Nucleus accumbens (tissue), 56 donors: ENCODE data around the gene XRCC4.
"Not testable (repeated sequence)": the region's sequence is repeated elsewhere in the genome, so short reads cannot be mapped to it uniquely, and the experiment has no call there.

Source experiments
- DNase-seq, 56 donors: peaks; one replicate each; lab custom pipeline; 2025; lab: John Stamatoyannopoulos, UW

XRCC4 gene

DNA sequence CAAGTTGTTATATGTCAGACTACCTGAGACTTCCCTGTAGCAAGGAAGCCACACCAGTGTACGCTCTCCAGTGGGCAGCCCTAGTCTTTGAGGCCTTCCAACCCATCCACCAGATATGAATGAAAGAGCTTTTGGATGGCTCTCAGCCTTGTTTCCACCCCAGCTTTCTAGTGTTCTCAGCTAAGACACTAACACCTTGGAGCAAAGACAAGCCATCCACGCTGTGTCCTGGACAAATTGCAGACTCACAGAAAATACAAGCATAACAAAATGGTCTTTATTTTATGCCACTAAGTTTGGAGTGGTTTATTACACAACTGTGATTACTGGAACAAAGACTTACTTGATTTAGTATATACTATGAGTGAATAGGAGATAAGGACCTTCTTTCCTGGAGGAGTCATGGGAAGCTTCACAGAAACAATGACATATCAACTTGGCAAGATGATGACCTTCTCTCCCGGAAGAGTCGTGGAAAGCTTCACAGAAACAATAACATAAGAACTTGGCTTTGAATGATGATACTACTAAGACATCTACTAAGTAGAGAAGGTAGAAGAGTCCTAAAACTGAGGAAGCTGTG lies 260.2 kb downstream of the XRCC4 start:
- no peak for DNase-seq

DNA sequence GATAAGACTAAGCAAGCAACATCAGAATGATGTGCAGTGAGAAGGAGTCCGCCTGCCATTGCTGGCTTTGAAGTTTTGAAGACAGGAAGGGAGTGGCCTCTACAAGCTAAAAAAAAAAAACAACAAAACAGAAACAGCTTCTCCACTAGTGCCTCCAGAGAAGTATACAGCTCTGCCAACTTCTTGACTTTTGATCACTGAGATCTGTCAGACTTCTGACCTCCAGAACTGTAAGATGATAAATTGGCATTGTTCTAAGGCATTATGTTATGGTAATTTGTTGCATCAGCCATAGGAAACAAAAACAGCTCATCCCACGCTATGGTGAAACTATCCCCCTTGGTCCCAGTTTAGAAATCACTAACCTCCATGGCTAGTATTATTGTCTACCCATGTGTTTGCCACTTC lies 263.2 kb downstream of the XRCC4 start:
- no peak for DNase-seq

DNA sequence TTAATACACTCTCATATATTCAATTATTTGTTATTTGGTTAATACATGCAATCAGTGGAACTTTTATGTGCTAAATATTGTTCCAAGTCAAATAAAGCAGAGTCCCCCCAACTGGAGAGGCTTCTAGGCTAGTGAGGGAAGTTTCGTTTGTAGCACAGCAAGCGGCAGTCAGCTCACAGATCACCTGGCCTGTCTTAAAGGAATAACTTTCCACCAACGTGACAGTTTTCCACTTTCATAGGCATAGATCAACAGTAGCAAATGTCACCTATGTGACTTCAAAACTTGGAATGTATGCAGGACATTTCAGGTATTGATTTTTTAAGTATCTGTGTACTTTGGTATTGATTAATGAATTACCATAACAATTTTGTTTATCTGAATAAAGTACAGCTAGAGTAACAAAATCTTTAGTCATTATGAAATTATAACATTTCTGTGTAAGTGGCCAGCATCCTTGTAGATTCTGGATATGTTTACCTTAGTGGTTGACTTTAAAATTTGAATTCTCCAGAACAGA lies 264.5 kb downstream of the XRCC4 start:
- no peak for DNase-seq

DNA sequence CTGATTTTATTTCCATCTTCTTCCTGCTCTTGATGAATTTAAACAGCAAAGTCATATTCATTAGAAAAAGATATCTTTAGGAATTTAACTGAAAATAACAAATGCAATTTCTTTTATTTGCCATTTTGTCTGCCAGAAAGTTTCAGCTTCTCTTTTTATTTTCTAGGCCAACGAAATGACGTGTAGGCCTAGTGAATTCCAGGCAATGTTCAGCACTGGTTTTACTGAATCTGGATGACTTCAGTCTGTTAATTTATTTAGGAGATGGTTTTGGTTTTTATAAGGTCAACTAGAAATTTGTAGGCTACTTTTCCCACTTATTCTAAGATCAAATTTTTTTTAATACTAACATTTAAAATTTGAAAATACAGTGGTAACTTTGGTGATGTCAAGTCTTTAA lies 265.1 kb downstream of the XRCC4 start:
- no peak for DNase-seq

DNA sequence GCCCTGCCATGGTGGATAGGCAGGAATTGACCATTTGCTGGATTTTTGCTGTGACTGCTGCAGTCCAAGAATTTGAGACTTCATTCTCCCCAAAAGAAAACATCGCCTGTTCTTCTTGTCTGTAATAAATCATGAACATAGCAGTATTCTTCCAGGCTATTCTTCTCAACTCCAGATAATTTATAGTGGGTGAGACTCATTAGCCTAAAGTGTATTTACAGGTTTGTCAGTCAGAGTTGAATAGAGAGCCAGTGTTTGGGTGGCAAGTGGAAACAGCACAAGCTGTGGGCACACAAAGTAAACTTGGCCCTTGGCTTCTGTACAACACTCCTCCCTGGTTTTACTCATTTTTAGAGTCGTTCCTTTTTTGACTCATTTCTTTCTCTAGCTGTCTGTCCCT lies 266.0 kb downstream of the XRCC4 start:
- no peak for DNase-seq

DNA sequence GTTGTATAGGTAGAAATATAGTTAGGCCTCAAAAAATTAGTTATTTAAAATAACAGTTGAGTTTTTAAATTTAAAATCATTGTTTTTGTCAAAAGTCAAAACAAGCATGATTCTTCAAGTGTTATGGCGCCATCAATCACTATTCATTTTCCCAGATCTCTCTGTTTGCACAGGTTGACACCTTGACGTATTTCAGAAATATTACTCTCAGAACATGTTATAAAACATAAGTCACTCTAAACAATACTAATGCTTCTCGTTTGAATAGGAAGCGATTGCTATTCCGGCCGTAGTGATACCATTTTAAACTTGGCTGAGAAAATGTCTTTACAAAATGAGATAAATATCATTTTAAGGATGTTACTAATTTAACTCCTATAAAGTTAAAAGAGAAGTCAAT lies 268.1 kb downstream of the XRCC4 start:
- DNase-seq = no peak

DNA sequence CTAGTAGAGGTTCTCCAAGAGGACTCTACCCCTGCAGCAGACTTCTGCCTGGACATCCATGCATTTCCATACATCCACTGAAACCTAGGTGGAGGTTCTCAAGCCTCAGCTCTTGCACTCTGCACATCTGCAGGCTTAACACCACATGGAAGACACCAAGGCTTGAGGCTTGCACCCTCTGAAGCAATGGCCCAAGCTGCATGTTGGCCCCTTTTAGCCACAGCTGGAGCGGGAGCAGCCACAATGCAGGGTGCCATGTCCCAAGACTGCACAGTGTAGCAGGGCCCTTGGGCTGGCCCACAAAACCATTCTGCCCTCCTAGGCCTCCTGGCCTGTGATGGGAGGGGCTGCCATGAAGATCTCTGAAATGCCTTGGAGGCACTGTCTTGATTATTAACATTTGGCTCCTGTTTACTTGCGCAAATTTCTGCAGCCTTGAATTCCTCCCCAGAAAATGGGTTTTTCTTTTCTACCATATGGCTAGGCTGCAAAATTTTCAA lies 271.0 kb downstream of the XRCC4 start:
- no peak for DNase-seq

DNA sequence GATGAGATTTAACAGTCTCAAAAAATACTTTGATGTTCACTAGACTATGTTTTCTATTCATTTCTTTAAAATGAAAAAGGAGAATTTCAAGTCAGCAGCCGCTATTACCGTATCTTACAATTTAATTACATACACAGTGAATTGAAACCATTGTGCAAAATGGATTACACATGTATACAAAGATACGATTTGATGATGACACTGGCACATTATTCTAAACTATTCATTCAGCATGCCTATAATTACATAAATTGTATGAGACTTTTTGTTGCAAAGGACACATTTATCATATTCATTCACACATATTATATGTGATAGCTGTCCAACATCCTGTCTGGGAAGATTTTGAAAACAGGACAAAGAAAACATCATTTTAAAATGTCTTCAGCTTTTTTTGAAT lies 275.9 kb downstream of the XRCC4 start:
- DNase-seq = no peak

DNA sequence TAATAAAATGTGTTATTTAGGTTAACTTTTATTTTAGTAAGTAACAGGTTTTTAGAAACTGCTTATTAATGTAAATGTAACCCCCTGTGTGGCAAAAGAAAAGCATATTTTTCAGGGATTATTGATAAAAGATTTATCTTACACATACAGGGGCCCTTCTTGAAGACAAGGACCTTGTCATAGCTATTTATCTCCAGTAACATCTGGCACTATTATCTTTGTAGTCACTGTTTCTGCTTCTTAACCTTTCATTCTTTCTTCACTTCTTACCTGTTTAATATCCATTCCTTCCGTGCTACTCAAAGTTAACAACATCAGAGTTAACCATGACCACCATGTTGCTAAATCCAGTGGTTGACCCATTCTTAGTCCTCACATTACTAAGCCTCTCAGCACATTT lies 276.4 kb downstream of the XRCC4 start:
- no peak for DNase-seq

DNA sequence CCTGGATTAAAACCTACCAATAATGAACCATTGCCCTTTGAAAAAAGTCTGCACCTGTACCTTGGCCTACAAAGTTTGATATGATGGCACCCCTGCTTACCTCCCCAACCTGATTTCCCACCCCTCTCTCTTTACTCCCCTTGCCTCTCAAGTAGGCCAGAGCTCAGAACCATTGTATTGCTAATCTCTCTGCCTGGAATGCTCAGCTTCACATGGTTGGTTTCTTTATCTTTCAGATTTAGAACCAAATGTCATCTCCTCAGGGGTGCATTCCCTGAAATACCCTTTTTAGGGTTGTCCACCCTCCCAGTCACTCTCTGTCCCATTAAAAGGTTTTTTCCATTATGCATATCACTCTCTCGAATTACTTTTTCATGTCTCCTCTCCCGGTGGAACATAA lies 277.6 kb downstream of the XRCC4 start:
- DNase-seq = no peak

DNA sequence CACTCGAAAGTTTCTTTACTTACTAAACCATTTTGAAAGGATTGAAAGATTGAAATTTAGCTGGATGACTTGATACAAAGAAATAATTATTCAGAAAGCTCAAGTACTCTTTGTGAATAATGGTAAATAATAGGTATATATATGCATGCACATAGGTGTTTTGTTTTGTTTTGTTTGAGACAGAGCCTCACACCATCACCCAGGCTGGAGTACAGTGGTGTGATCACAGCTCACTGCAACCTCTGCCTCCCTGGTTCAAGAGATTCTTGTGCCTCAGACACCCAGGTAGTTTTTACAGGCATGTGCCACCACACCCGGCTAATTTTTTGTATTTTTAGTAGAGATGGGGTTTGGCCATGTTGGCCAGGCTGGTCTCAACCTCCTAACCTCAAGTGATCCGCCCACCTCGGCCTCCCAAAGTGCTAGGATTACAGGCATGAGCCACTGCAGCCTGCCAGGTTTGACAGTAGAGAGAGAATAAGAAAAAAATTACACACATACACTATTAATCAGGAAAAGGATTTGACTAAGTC lies 278.2 kb downstream of the XRCC4 start:
- not testable (repeated sequence) for DNase-seq

DNA sequence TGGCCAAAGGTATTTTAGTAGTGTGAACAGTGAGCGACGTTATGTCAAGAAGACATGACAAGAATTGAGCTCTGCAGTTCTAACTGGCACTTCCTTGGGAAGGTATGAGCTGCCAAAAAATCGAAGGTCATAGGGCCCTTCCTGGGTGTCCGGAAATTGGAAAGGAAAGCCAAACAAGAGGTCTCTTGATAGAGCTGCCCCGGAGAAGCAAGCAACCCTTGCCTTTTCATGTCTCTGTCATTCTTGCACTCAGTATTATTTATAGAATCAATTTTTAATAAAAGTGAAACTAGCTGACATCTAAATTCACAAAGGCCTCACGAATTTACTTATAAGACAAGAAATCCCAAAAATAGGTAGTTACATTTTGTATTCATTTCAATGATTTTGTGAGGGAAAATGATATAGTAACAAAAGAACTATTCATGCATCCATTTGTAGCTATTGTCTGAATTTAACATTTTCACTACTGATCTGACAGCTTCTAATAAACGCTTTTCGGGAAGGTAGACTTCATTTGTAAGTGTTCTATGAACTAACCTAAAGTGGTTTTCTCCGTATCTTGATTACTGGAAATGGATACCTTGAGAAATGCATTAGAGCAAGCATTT lies 280.4 kb downstream of the XRCC4 start:
- DNase-seq = no peak

DNA sequence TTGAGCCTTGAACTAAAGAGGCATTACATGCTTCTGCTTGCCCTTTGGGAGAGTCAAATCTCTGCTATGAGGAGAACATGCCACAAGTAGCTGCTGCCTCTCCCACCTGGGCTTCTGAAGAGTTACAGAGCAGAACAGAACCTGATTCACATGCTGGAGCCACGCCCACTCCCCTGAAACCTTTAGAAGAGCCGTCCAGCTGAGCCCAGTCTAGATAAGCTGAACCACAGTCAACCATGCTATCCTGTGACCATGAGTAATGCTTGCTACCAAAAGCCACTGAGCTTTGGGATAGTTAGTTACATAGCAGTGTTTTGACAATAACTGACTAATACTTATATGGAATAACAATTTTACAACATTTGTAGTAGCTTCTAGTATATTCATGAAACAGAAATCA lies 283.2 kb downstream of the XRCC4 start:
- DNase-seq = no peak

DNA sequence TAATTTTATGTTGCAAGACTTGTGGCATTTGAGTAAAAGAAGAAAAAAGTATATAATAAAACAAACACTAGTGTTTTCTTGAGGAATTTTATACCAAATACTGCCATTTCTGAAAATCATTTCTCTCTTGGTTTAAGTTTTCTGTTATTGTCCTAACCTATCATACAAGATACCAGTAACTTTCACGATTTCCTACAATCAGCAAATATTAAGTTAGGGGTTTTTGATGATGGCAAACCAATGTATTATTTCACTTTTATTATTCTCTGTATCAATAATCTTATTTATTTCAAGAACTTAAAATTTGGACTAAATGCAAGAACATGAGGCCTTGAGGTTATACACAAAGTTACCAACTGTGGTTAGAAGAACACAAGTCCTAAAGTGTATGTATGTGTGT lies 285.2 kb downstream of the XRCC4 start:
- no peak for DNase-seq

DNA sequence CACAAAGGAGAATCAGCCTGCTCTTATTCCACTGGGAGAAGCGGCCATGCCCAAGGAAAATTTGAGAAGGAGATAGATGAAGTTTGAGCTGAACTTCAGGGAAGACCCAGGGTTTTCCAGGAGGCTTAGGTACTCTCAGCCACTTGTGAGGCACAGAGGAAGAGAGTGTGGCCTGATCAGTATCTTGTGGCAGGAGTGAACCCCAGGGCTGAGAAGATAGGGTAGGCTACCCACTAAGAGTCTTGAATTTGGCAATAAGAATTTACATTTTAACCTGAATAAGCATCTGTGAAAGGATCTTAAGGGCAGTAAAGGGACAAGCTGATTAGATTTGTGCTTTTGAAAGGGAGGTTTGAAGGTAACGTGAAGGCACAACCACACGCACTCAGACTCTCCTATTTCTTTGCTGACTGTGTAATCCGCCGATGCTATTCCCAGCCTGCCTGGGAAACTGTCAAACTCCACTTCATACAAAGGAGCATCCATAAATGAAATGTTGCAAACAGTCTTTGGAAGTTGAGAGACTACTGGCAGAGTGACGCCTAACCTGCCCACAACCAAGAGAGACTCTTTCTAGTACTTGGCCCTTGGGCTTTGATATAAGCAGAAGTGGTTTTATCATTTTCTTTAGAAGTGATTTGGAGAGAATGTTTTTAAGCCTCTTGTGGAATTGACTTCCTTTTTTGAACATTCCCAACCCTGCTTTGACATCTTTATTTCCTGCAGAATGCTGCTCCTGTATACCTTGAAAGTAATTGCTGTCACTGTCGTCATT lies 286.0 kb downstream of the XRCC4 start:
- no peak for DNase-seq

DNA sequence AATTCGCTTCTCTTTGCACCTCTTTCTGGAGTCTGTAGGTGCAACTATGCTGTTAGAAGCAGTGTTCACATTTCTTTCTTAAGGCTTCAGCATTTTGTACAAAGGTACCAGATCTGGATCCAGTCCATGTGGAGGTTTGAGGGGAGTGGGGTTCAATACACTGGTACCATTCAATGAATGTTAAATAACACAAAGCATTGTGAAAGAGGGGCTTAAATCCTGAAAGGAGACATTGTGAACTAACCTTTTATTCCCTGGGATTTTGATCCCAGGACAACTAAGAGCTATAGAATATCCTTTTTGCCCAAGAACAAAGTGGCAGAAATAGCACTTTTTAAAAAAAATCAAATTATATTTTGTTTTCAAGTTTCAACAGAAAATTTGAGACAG lies 286.5 kb downstream of the XRCC4 start:
- no peak for DNase-seq

DNA sequence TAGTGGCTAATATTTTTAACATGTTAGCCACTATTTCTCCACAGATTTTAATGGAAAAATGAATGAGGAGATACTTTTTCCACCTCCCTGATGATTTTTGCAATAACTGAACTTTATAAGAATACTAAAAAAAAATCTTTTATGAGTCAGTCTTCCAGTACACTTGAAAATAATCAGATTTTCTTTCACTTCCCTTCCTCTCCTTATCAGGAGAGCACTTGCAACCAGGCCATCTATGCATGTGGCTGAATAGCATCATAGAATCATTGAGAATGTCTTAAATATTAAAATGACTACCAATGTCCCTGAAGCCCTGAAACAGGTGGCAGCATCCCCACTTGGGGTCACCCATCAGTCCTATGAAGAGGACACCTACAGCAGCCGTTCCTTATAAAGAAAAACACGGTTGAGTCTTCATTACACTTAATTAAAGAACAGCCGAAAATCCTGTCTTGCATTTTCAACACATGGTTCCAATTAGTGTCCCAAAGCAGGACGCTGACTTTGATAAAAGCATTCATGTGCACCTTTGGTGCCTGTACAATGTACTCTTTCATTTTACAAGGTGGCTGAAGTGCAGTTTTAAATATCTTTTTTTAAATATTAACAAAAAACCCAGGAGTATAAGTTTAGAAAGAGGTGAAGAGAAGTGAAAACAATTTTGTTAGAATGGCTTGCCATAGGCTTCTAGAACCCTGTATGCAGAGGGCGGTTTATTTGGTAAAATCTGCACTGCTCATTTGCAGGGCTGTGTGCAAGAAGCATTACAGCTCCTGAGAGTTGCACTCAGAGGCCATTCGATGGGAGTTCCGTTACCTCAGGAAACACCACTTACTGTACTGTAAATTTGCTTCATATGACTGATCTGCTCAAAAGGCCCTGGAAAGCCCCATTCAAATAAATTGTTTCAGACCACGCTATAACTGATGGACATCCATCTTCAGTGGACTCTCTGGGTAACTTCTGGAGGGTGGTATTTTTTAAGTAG lies 287.3 kb downstream of the XRCC4 start:
- DNase-seq = no peak

DNA sequence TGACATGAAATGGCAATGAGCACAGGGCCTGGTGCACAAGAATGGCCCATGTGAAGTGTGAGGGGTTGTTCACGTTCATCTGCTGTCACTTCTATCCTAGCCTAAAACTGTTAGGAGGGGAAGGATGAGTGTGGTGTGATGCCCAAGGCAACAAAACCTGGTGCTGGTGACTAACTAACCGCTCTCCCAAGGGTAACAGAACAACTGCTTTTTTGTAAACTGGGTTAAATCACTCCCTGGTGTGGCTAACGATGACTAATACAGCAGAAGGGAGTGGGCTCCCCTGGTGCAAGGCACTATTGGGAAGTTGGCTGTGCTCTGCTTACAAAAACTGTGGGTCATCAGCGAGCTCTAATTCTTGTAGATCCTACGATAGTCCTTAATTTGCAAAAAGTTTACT lies 291.0 kb downstream of the XRCC4 start:
- no peak for DNase-seq

DNA sequence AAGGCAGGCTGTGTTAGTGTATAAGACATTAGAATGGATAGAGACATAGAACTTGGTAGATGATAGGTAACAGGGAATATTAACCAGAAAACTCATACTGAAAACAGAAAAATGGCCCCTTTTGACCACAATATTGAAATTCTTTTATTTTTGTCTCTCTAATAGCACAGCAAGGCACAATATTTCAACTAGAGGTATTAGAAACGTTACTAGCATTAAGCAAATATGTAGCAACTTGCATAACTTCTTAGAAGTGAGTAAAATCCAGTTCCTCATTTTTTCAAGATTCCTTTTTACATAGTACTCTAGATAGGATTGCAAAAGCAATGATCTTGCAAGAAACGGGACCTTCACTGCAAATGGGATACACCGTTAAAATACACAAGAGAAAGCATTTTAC lies 291.5 kb downstream of the XRCC4 start:
- DNase-seq = no peak

DNA sequence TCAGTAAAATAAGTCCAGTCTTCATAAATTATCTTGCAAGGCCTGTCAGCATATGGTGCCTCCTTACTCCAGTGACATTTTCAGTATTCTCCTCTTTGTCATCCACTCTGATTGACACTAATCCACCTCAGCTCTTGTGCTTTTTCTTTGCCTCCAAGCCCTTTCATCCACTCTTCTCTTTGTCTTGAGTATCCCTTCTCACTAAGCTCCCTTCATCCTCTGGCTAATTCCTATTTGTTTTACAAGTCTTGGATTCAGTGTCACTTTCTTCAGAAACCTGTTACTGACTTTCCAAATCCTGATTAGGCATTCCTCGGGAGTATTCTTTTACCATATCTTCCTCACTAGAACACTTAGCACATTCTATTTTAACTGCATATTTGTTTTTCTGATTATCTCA lies 293.6 kb downstream of the XRCC4 start:
- DNase-seq = no peak
